ENCODE data around the gene TRAF3IP1. TPM values are rescaled to one million over a fixed set of nuclear protein-coding genes. Genes with fewer than 3 reads are reported as not detected.

The TRAF3IP1 gene
- polyA plus RNA-seq, 4 donors, result 5.1 to 10.1 (median 7.5) TPM

- peak overlapping the region; percentile 64 to 69 (median 67) for H3K4me3 ChIP-seq (ENCODE audit: low read depth in 1 of 3, low read length in 3 of 3)
- peaks cover 0 to 15% (median 0%) of the 10 kb centered on the region in 3 donors for H3K4me1 ChIP-seq (ENCODE audit: control insufficient read depth in 3 of 3, insufficient read depth in 2 of 3, low read depth in 1 of 3, low read length in 2 of 3)
- no peaks in the 10 kb centered on the region for H3K27me3 ChIP-seq (ENCODE audit: control insufficient read depth in 3 of 3, insufficient read depth in 3 of 3, low read length in 3 of 3)
- H3K27ac ChIP-seq (ENCODE audit: low read depth in 1 of 3, low read length in 2 of 3), result peak overlapping the region; percentile 85 to 94 (median 94)
- WGBS, 3 donors, result 3 to 11% (median 9%) methylated on average over 24 of the region's 24 CpGs
- peaks cover 0 to 3% (median 0%) of the 10 kb centered on the region in 3 donors for H3K36me3 ChIP-seq (ENCODE audit: control insufficient read depth in 3 of 3, insufficient read depth in 2 of 3, low read depth in 1 of 3, low read length in 3 of 3)
- FAIRE-seq, result no peak
- no peak for DNase-seq
- peaks cover 0 to 6% of the 10 kb centered on the region in 2 donors for H3K9me3 ChIP-seq (ENCODE audit: control insufficient read depth in 2 of 2, insufficient read depth in 1 of 2, low read depth in 1 of 2, low read length in 1 of 2)
Observed at GRCh38 chr2:238425979-238426567, 105.8 kb downstream of the TRAF3IP1 start.

- Histone ChIP-seq H3K36me3 (ENCODE audit: control insufficient read depth in 3 of 3, insufficient read depth in 2 of 3, low read depth in 1 of 3, low read length in 3 of 3) (peaks cover 0 to 3% (median 0%) of the 10 kb centered on the region in 3 donors), H3K27me3 (ENCODE audit: control insufficient read depth in 3 of 3, insufficient read depth in 3 of 3, low read length in 3 of 3) (no peaks in the 10 kb centered on the region), H3K4me3 (ENCODE audit: low read depth in 1 of 3, low read length in 3 of 3) (peak within 1 kb of the TSS; percentile 64 to 69 (median 67)), H3K4me1 (ENCODE audit: control insufficient read depth in 3 of 3, insufficient read depth in 2 of 3, low read depth in 1 of 3, low read length in 2 of 3) (peaks cover 0 to 11% (median 0%) of the 10 kb centered on the region in 3 donors), H3K27ac (ENCODE audit: low read depth in 1 of 3, low read length in 2 of 3) (peak within 1 kb of the TSS; percentile 85 to 94 (median 94)), H3K9me3 (ENCODE audit: control insufficient read depth in 2 of 2, insufficient read depth in 1 of 2, low read depth in 1 of 2, low read length in 1 of 2) (peaks cover 0 to 7% of the 10 kb centered on the region in 2 donors)
- FAIRE-seq, result no peak
- peak; percentile 74 to 93 for DNase-seq
- 0 to 1% (median 0%) methylated on average over 56 to 104 of the region's 104 CpGs for WGBS, 3 donors
Observed at GRCh38 chr2:238426568-238427434, 106.5 kb downstream of the TRAF3IP1 start, which contains the start of gene ASB1. Gene ASB1 (plus strand): TSS chr2:238426927. CDS start chr2:238427071, 144 bp downstream.

- no peak for DNase-seq
- Histone ChIP-seq H3K4me3 (ENCODE audit: low read depth in 1 of 3, low read length in 3 of 3) (peak overlapping the region; percentile 64 to 69 (median 67)), H3K27me3 (ENCODE audit: control insufficient read depth in 3 of 3, insufficient read depth in 3 of 3, low read length in 3 of 3) (no peaks in the 10 kb centered on the region), H3K36me3 (ENCODE audit: control insufficient read depth in 3 of 3, insufficient read depth in 2 of 3, low read depth in 1 of 3, low read length in 3 of 3) (peaks cover 0 to 6% (median 0%) of the 10 kb centered on the region in 3 donors), H3K9me3 (ENCODE audit: control insufficient read depth in 2 of 2, insufficient read depth in 1 of 2, low read depth in 1 of 2, low read length in 1 of 2) (peaks cover 0 to 7% of the 10 kb centered on the region in 2 donors), H3K27ac (ENCODE audit: low read depth in 1 of 3, low read length in 2 of 3) (peak overlapping the region; percentile 85 to 94 (median 94)), H3K4me1 (ENCODE audit: control insufficient read depth in 3 of 3, insufficient read depth in 2 of 3, low read depth in 1 of 3, low read length in 2 of 3) (peaks cover 0 to 11% (median 0%) of the 10 kb centered on the region in 3 donors)
- no peak for FAIRE-seq
- WGBS, 3 donors, result 8 to 13% (median 9%) methylated on average over 20 of the region's 20 CpGs
Observed at GRCh38 chr2:238427435-238428162, 107.3 kb downstream of the TRAF3IP1 start.

DNA sequence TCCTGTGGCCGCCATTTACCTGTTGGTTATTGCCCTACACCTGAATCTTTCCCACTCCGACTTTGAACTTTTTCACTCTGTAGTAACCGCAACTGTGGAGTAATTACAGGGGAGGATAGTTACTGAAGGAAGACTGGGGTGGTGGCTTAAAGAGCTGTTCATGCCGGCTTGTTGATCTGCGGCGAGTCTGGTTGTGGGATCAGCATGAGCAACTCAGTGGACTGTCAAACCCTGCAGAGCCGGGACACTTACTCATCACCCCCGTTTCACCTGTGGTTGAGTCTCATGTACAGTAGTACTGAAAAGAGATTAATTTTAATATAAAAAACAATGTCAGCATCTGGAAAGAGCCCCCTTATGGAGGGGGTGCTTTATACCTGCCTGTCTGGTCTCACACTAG lies 108.5 kb downstream of the TRAF3IP1 start:
- Histone ChIP-seq H3K27me3 (ENCODE audit: control insufficient read depth in 3 of 3, insufficient read depth in 3 of 3, low read length in 3 of 3) (no peaks in the 10 kb centered on the region), H3K36me3 (ENCODE audit: control insufficient read depth in 3 of 3, insufficient read depth in 2 of 3, low read depth in 1 of 3, low read length in 3 of 3) (peaks cover 0 to 16% (median 3%) of the 10 kb centered on the region in 3 donors), H3K27ac (ENCODE audit: low read depth in 1 of 3, low read length in 2 of 3) (no peak overlapping the region), H3K4me1 (ENCODE audit: control insufficient read depth in 3 of 3, insufficient read depth in 2 of 3, low read depth in 1 of 3, low read length in 2 of 3) (peaks cover 0 to 11% (median 0%) of the 10 kb centered on the region in 3 donors), H3K9me3 (ENCODE audit: control insufficient read depth in 2 of 2, insufficient read depth in 1 of 2, low read depth in 1 of 2, low read length in 1 of 2) (peaks cover 0 to 7% of the 10 kb centered on the region in 2 donors), H3K4me3 (ENCODE audit: low read depth in 1 of 3, low read length in 3 of 3) (no peak overlapping the region)
- FAIRE-seq (no peak), DNase-seq (no peak)
- 94 to 95% (median 94%) methylated on average over 8 of the region's 8 CpGs for WGBS, 3 donors

- Histone ChIP-seq H3K36me3 (ENCODE audit: control insufficient read depth in 3 of 3, insufficient read depth in 2 of 3, low read depth in 1 of 3, low read length in 3 of 3) (peaks cover 0 to 32% (median 17%) of the 10 kb centered on the region in 3 donors), H3K27me3 (ENCODE audit: control insufficient read depth in 3 of 3, insufficient read depth in 3 of 3, low read length in 3 of 3) (no peaks in the 10 kb centered on the region), H3K4me1 (ENCODE audit: control insufficient read depth in 3 of 3, insufficient read depth in 2 of 3, low read depth in 1 of 3, low read length in 2 of 3) (peaks cover 0 to 9% (median 0%) of the 10 kb centered on the region in 3 donors), H3K4me3 (ENCODE audit: low read depth in 1 of 3, low read length in 3 of 3) (no peak overlapping the region), H3K27ac (ENCODE audit: low read depth in 1 of 3, low read length in 2 of 3) (no peak overlapping the region), H3K9me3 (ENCODE audit: control insufficient read depth in 2 of 2, insufficient read depth in 1 of 2, low read depth in 1 of 2, low read length in 1 of 2) (peaks cover 0 to 7% of the 10 kb centered on the region in 2 donors)
- no peak for FAIRE-seq
- 97 to 99% (median 98%) methylated on average over 6 of the region's 6 CpGs for WGBS, 3 donors
- DNase-seq, result no peak
Observed at GRCh38 chr2:238430781-238431180, 110.5 kb downstream of the TRAF3IP1 start.

- Histone ChIP-seq H3K4me1 (ENCODE audit: control insufficient read depth in 3 of 3, insufficient read depth in 2 of 3, low read depth in 1 of 3, low read length in 2 of 3) (peaks cover 0 to 5% (median 0%) of the 10 kb centered on the region in 3 donors), H3K4me3 (ENCODE audit: low read depth in 1 of 3, low read length in 3 of 3) (no peak overlapping the region), H3K36me3 (ENCODE audit: control insufficient read depth in 3 of 3, insufficient read depth in 2 of 3, low read depth in 1 of 3, low read length in 3 of 3) (peaks cover 0 to 35% (median 18%) of the 10 kb centered on the region in 3 donors), H3K27me3 (ENCODE audit: control insufficient read depth in 3 of 3, insufficient read depth in 3 of 3, low read length in 3 of 3) (no peaks in the 10 kb centered on the region), H3K9me3 (ENCODE audit: control insufficient read depth in 2 of 2, insufficient read depth in 1 of 2, low read depth in 1 of 2, low read length in 1 of 2) (peaks cover 0 to 7% of the 10 kb centered on the region in 2 donors), H3K27ac (ENCODE audit: low read depth in 1 of 3, low read length in 2 of 3) (no peak overlapping the region)
- FAIRE-seq (no peak), DNase-seq (no peak)
- WGBS, 3 donors, result 41 to 71% (median 55%) methylated on average over 1 of the region's 1 CpG
Observed at GRCh38 chr2:238431456-238431855, 111.1 kb downstream of the TRAF3IP1 start.

DNA sequence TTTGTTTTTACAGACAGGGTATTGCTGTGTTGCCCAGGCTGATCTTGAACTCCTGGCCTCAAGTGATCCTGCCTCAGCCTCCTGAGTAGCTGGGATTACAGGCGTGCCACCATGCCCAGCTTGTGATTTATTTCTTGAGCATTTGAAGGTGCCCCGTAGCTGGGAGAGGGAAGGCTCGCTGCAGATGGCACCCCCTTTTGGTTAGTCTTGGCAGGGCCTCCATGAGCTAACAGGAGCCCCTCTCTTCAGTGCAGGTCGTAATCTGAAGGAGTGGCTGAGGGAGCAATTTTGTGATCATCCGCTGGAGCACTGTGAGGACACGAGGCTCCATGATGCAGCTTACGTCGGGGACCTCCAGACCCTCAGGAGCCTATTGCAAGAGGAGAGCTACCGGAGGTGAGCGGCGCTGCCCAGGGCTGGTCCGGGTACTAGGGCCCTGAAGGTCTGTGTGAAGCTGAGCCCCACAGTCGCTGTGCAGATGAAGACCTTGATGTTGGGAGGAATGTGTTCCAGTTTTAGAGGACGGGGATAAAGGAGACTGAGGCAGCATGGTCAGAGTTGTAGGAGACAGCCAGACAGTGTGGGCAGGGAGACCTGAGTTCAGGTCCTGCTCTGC lies 113.1 kb downstream of the TRAF3IP1 start:
- Histone ChIP-seq H3K4me1 (ENCODE audit: control insufficient read depth in 3 of 3, insufficient read depth in 2 of 3, low read depth in 1 of 3, low read length in 2 of 3) (no peaks in the 10 kb centered on the region), H3K27me3 (ENCODE audit: control insufficient read depth in 3 of 3, insufficient read depth in 3 of 3, low read length in 3 of 3) (no peaks in the 10 kb centered on the region), H3K36me3 (ENCODE audit: control insufficient read depth in 3 of 3, insufficient read depth in 2 of 3, low read depth in 1 of 3, low read length in 3 of 3) (peaks cover 0 to 40% (median 20%) of the 10 kb centered on the region in 3 donors), H3K4me3 (ENCODE audit: low read depth in 1 of 3, low read length in 3 of 3) (no peak overlapping the region), H3K27ac (ENCODE audit: low read depth in 1 of 3, low read length in 2 of 3) (no peak overlapping the region), H3K9me3 (ENCODE audit: control insufficient read depth in 2 of 2, insufficient read depth in 1 of 2, low read depth in 1 of 2, low read length in 1 of 2) (peaks cover 0 to 7% of the 10 kb centered on the region in 2 donors)
- no peak for FAIRE-seq
- 94 to 95% (median 94%) methylated on average over 14 of the region's 14 CpGs for WGBS, 3 donors
- DNase-seq, result no peak
